ENCODE measurements around the gene CCDC8. TPM values are rescaled to one million over a fixed set of nuclear protein-coding genes. Genes with fewer than 3 reads are reported as not detected.
"Not testable (repeated sequence)": the region's sequence is repeated elsewhere in the genome, so short reads cannot be mapped to it uniquely, and the experiment has no call there.

CCDC8 gene
- polyA plus RNA-seq, 1 of the 3 experiments (the other 2 are of a cell fraction) = 0.03 TPM

DNA sequence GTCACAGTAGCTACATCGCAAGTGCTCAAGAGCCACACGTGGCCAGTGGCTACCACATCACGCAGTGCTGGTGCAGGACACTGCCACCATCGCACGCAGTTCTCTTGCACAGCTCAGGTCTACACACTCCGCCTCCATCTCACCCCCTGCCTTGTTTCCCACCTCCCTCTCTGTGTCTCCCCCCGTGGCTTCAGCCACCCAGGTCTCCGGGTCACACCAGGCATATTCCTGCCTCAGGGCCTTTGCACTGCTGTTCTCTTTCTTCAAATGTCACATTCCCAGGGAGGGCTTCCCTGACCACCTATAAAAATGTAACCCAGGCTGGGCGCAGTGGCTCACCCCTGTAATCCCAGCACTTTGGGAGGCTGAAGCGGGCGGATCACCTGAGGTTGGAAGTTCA, 10.6 kb downstream of the CCDC8 start:
- H3K4me3 ChIP-seq (ENCODE audit: low read depth in 2 of 2, low read length in 1 of 2) = no peak overlapping the region
- H3K79me2 ChIP-seq (ENCODE audit: insufficient read depth) = no peaks in the 10 kb centered on the region
- ChIA-PET CTCF (interaction anchor here (0.6 to 14.4 kb wide), 18 partner anchors 8 to 226 kb away, joined by 3 to 463 read pairs (median 5); partner anchors contain the start of genes CCDC8, PNMA8A and PNMA8B), POLR2A (no interaction called here)
- H3K27ac ChIP-seq (ENCODE audit: low read depth in 2 of 2, low read length in 1 of 2) = no peak overlapping the region
- WGBS (ENCODE audit: low lambda C conversion rate) = 79% methylated on average over 9 of the region's 11 CpGs
- H3K4me1 ChIP-seq (ENCODE audit: control insufficient read depth in 1 of 2, insufficient read depth in 2 of 2, low read depth in 1 of 2, low read length in 1 of 2) = no peaks in the 10 kb centered on the region
- no peaks in the 10 kb centered on the region for H3K9me2 ChIP-seq
- H3F3A ChIP-seq (replicated peaks; ENCODE audit: insufficient read depth) = no peaks in the 10 kb centered on the region
- H3K27me3 ChIP-seq (ENCODE audit: insufficient read depth) = no peaks in the 10 kb centered on the region
- H4K20me1 ChIP-seq (ENCODE audit: insufficient read depth) = no peaks in the 10 kb centered on the region
- TF ChIP-seq SIN3A (IDR thresholded peaks at IDR 0.05; ENCODE audit: borderline replicate concordance, low read depth, low read length) (no peak), JUND (IDR thresholded peaks at IDR 0.05) (no peak), TEAD4 (IDR thresholded peaks at IDR 0.05; ENCODE audit: borderline replicate concordance, insufficient read depth) (no peak), EZH2phosphoT487 (IDR thresholded peaks at IDR 0.05; ENCODE audit: borderline replicate concordance, low read depth) (no peak), RFX5 (IDR thresholded peaks at IDR 0.05; ENCODE audit: low read length) (no peak), FOXM1 (IDR thresholded peaks at IDR 0.05; ENCODE audit: low read depth) (no peak), MAX (IDR thresholded peaks at IDR 0.05; ENCODE audit: low read depth) (no peak), TAF1 (IDR thresholded peaks at IDR 0.05; ENCODE audit: borderline replicate concordance, low read depth, low read length) (no peak), RAD21 (IDR thresholded peaks at IDR 0.05; ENCODE audit: low read length) (no peak), USF2 (IDR thresholded peaks at IDR 0.05; ENCODE audit: borderline replicate concordance, low read depth, low read length) (no peak), ELF1 (IDR thresholded peaks at IDR 0.05) (no peak), TCF12 (IDR thresholded peaks at IDR 0.05) (no peak), FOSL2 (IDR thresholded peaks at IDR 0.05; ENCODE audit: borderline replicate concordance, low read depth) (no peak), RXRA (IDR thresholded peaks at IDR 0.05; ENCODE audit: borderline replicate concordance, low read depth) (no peak), EP300 (IDR thresholded peaks at IDR 0.05; ENCODE audit: borderline replicate concordance in 1 of 2, low read depth in 1 of 2, low read length in 1 of 2) (no peak), ZBTB33 (IDR thresholded peaks at IDR 0.05; ENCODE audit: borderline replicate concordance, low read depth) (no peak)
- TF ChIP-seq, protein P1, sequence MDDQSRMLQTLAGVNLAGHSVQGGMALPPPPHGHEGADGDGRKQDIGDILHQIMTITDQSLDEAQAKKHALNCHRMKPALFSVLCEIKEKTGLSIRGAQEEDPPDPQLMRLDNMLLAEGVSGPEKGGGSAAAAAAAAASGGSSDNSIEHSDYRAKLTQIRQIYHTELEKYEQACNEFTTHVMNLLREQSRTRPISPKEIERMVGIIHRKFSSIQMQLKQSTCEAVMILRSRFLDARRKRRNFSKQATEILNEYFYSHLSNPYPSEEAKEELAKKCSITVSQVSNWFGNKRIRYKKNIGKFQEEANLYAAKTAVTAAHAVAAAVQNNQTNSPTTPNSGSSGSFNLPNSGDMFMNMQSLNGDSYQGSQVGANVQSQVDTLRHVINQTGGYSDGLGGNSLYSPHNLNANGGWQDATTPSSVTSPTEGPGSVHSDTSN (IDR thresholded peaks at IDR 0.05) = no peak
- TF ChIP-seq, protein P2, sequence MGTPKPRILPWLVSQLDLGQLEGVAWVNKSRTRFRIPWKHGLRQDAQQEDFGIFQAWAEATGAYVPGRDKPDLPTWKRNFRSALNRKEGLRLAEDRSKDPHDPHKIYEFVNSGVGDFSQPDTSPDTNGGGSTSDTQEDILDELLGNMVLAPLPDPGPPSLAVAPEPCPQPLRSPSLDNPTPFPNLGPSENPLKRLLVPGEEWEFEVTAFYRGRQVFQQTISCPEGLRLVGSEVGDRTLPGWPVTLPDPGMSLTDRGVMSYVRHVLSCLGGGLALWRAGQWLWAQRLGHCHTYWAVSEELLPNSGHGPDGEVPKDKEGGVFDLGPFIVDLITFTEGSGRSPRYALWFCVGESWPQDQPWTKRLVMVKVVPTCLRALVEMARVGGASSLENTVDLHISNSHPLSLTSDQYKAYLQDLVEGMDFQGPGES (IDR thresholded peaks at IDR 0.05; ENCODE audit: low read depth, low read length) = no peak
- no peak overlapping the region for H3K9ac ChIP-seq
- no peak overlapping the region for H2AFZ ChIP-seq (ENCODE audit: low read depth)
- no peaks in the 10 kb centered on the region for H3K36me3 ChIP-seq (replicated peaks in 1 of 2; ENCODE audit: control insufficient read depth in 1 of 2, insufficient read depth in 2 of 2, low read length in 1 of 2)
- no peak overlapping the region for H3K4me2 ChIP-seq
- DNase-seq = no peak
- H3K9me3 ChIP-seq = no peaks in the 10 kb centered on the region

DNA sequence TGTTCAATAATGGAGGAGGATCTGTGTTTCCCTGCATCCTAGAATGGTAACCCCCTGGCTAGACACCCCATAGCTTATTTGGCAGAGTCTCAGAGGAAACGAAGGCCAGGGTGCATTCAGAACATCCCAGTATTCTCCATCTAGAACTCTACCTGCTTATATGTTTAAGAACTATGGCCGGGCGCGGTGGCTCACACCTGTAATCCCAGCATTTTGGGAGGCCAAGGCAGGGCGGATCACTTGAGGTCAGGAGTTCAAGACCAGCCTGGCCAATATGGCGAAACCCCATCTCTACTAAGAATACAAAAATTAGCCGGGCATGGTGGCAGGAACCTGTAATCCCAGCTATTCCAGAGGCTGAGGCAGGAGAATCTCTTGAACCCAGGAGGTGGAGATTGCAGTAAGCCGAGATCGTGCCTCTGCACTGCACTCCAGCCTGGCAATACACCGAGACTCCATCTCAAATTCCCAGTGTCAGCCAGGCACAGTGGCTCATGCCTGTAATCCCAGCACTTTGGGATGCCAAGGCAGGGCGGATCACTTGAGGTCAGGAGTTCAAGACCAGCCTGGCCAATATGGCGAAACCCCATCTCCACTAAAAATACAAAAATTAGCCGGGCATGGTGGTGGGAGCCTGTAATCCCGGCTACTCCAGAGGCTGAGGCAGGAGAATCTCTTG, 15.4 kb downstream of the CCDC8 start:
- WGBS (ENCODE audit: low lambda C conversion rate) = 87% methylated on average over 14 of the region's 14 CpGs
- POLR2A ChIA-PET = not testable (repeated sequence)

More for the DNA sequence above, 15.4 kb downstream of the CCDC8 start:
- H3K9me3 ChIP-seq; H2AFZ ChIP-seq (ENCODE audit: low read depth); H3K9me2 ChIP-seq; H3K4me2 ChIP-seq; H3K4me3 ChIP-seq (ENCODE audit: low read depth in 2 of 2, low read length in 1 of 2); H3K9ac ChIP-seq; H3K36me3 ChIP-seq (replicated peaks in 1 of 2; ENCODE audit: control insufficient read depth in 1 of 2, insufficient read depth in 2 of 2, low read length in 1 of 2); H3K27ac ChIP-seq (ENCODE audit: low read depth in 2 of 2, low read length in 1 of 2); H3F3A ChIP-seq (replicated peaks; ENCODE audit: insufficient read depth); H3K79me2 ChIP-seq (ENCODE audit: insufficient read depth); H3K27me3 ChIP-seq (ENCODE audit: insufficient read depth); DNase-seq; H3K4me1 ChIP-seq (ENCODE audit: control insufficient read depth in 1 of 2, insufficient read depth in 2 of 2, low read depth in 1 of 2, low read length in 1 of 2); H4K20me1 ChIP-seq (ENCODE audit: insufficient read depth): not testable (repeated sequence)
- CTCF ChIA-PET = interaction anchor here (0.9 to 14.4 kb wide), 3 partner anchors 83 to 116 kb away, joined by 3 to 463 read pairs (median 134); partner anchors contain the start of gene PNMA8A

All from SK-N-SH (cell line).